Muscle of leg (tissue), 11 donors: ENCODE results near the gene SLC13A4. TPM values are rescaled to one million over a fixed set of nuclear protein-coding genes. Genes with fewer than 3 reads are reported as not detected.
"Not testable (repeated sequence)": the region's sequence is repeated elsewhere in the genome, so short reads cannot be mapped to it uniquely, and the experiment has no call there.

ENCODE experiments used
- DNase-seq: peaks from one replicate; pipeline ENCODE4 v3.0.0; 2013
- H3K27ac ChIP-seq: one replicate; pipeline ENCODE4 v1.5.1; 2013; ENCODE audit warnings: mild to moderate bottlenecking, low read length, control low read depth
- H3K27me3 ChIP-seq: one replicate; pipeline ENCODE4 v1.6.1; 2013; ENCODE audit warnings: low read length; ENCODE audit not compliant: control insufficient read depth, insufficient read depth
- H3K36me3 ChIP-seq: one replicate; pipeline ENCODE4 v1.6.1; 2013; ENCODE audit warnings: low read length; ENCODE audit not compliant: control insufficient read depth, insufficient read depth
- H3K4me1 ChIP-seq: one replicate; pipeline ENCODE4 v1.6.1; 2013; ENCODE audit warnings: low read length; ENCODE audit not compliant: control insufficient read depth, insufficient read depth
- H3K4me3 ChIP-seq: one replicate; pipeline ENCODE4 v1.5.1; 2013; ENCODE audit warnings: low read length, control low read depth
- H3K9me3 ChIP-seq: replicated peaks from 2 replicates; pipeline ENCODE4 v1.6.1; 2013; ENCODE audit warnings: low read depth, low read length; ENCODE audit not compliant: control insufficient read depth
- WGBS: methylation state at CpG from one replicate; pipeline ENCODE4 v1.1.5; 2013; ENCODE audit warnings: missing lambda C conversion rate; ENCODE audit not compliant: insufficient coverage; 5-methylcytosine and 5-hydroxymethylcytosine counted together
- polyA plus RNA-seq, 8 donors: library from polyadenylated mRNA; unstranded; fragments of 120-200 nt; gene quantifications; one replicate each; pipeline versions ENCODE4 v1.2.1 to v1.2.3, GENCODE V29; 2013; ENCODE audit warnings: inconsistent platforms in 1 of 8, low replicate concordance in 1 of 8; ENCODE audit not compliant: insufficient read length in 8 of 8, insufficient read depth in 1 of 8
- total RNA-seq: library from RNA; stranded (reverse); fragments of 120-200 nt; gene quantifications from one replicate; pipeline ENCODE4 v1.2.4, GENCODE V29; 2013

The SLC13A4 gene
- total and polyA plus RNA-seq, 9 donors: 0.09 to 4.2 (median 1.9) TPM

DNA sequence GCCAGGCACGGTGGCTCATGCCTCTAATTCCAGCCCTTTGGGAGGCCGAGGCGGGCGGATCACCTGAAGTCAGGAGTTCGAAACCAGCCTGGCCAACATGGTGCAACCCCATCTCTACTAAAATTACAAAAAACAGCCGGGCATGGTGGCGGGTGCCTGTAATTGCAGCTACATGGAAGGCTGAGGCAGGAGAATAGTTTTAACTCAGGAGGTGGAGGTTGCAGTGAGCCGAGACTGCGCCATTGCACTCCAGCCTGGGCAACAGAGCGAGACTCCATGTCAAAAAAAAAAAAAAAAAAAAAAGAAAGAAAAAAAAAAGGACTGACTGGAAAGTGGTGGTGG is 9.3 kb upstream of the SLC13A4 start:
- H3K4me3 ChIP-seq, H3K27ac ChIP-seq, H3K27me3 ChIP-seq, H3K9me3 ChIP-seq, DNase-seq, H3K4me1 ChIP-seq, H3K36me3 ChIP-seq: not testable (repeated sequence)
- 80% methylated on average over 3 of the region's 10 CpGs for WGBS

DNA sequence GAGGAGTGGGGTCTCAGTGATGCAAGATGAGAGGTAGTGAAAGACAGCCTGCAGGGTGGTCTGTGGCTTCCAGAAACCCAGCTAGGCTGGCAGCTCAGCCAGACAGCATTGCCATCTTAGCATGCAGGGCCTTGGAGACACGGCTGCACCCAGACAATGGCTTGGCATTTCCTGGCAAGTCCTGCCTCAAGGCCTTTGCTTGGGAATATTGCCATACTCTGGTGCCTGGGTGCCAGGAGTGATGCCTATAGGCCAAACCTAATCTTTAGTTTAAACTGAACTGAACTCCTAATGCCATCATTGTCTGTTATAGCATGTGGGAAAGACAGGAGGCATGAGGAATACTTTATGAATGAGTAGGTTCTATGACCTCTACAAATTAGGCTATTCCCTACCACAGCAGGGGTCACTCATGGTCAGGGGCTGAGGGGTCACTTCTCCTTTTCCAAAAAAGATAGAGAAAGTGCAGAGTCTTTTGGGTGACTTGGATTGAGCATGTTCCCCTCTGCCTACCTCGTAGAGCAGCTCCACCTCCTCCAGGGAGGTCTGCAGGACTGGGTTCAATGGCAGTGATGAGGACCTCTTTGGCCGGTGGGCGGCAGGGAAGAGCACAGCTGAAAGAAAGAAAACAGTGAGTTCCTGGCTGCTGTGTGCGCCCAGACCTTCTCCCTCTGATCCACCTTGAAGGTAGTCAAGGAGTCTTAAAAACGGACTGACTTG is 8.8 kb upstream of the SLC13A4 start:
- no peak overlapping the region for H3K4me3 ChIP-seq
- WGBS: 81% methylated on average over 4 of the region's 6 CpGs

DNA sequence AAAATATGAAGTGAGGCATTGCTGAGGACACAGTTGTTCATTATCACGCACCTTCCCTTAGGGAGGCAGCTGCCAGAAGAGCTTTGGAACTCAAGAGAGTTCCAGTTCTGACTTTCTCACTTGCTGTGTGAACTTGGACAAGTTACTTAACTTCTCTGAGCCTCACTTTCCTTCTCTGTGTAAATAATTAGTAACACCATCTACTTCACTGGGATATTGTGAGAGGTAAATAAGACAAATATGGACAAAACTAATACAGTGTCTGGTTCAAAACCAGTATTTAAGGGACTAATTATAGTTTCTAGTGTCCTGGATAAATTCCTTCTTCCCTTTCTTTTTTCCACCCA is 6.3 kb upstream of the SLC13A4 start:
- Histone ChIP-seq H3K36me3 (no peaks in the 10 kb centered on the region), H3K4me3 (no peak overlapping the region), H3K9me3 (no peaks in the 10 kb centered on the region), H3K4me1 (no peaks in the 10 kb centered on the region), H3K27me3 (peaks cover 3% of the 10 kb centered on the region), H3K27ac (no peak overlapping the region)
- DNase-seq: no peak
- 78% methylated on average over 1 of the region's 1 CpG for WGBS

More for the DNA sequence above, 8.8 kb upstream of the SLC13A4 start:
- Histone ChIP-seq H3K27me3 (no peaks in the 10 kb centered on the region), H3K4me1 (no peaks in the 10 kb centered on the region), H3K9me3 (no peaks in the 10 kb centered on the region), H3K27ac (no peak overlapping the region), H3K36me3 (no peaks in the 10 kb centered on the region)
- no peak for DNase-seq

DNA sequence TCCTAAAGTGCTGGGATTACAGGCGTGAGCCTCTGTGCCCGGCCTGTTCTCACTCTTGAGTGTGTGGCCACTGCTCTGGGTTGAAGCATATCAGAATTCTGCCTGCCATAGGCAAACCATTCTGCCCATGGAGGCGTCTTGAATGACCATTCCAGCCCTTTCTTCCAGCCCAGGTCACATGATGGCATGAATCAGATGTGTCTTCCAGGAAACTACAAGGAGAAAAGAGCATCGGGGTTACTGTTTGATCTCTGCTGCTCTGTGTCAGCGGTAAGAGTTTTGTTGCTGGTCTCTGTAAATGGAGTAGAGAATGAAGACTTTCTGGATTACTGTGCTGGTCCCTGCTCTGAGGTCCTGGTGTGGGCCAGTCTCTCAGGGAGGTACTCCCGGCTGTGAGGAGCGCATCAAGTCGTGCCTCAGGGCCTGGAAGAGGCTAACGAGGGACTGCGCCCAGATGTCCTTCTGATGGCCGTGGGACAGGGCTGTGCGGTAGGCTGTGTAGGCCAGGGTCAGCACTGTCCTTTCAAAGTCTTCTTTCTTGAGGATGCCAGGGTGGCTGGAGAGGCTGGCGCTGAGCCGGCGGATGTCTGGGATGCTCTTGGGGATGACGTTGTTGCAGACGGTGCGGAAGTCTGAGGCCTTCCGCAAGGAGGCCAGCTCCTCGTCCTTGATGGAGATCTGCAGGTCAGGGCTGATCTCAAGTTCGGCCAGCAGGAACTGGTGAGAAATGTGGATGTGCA is 5.8 kb upstream of the SLC13A4 start:
- no peaks in the 10 kb centered on the region for H3K36me3 ChIP-seq
- H3K27ac ChIP-seq: no peak overlapping the region
- peaks cover 3% of the 10 kb centered on the region for H3K27me3 ChIP-seq
- H3K9me3 ChIP-seq: no peaks in the 10 kb centered on the region
- H3K4me3 ChIP-seq: no peak overlapping the region
- WGBS: 85% methylated on average over 20 of the region's 21 CpGs
- DNase-seq: no peak
- no peaks in the 10 kb centered on the region for H3K4me1 ChIP-seq

DNA sequence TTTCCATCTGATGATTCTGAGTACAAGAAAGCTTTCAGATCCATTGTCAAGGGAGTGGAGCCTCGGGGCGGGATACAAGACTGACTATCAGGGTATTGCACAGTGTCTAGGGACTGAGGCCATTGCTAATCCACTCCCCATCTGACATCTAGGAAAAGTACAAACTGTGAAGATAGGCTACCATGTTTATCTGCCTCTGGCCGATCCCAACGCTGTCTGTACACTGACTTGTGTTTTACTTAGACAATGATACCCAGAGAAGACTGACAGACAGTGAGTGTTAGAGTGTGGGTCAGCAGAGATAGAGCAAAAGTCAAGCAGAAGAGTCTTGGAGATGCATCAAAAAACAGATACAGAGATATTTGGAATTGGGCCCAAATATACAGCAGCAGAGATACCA is 3.1 kb upstream of the SLC13A4 start:
- Histone ChIP-seq H3K9me3 (no peaks in the 10 kb centered on the region), H3K27me3 (peaks cover 7% of the 10 kb centered on the region), H3K36me3 (no peaks in the 10 kb centered on the region), H3K4me1 (no peaks in the 10 kb centered on the region), H3K4me3 (no peak overlapping the region), H3K27ac (no peak overlapping the region)
- no peak for DNase-seq
- 100% methylated on average over 2 of the region's 4 CpGs for WGBS

DNA sequence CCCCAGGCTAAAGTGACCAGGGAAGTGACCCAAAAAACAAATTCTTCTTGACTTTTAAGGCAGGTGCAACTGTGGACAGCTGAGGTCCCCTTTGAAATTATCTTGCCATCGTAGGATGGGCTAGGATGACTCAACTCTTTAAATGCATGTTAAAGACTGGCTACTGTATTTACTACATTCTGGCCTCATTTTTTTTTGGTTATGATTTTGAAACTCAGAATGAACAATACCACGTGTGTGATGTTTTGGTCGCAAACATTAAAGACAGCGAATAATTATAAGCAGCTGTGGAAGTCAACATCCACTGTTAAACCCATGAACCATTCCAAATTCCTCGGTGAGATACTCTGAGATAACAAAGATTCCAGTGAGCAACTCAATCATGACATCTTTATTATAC is 1.2 kb upstream of the SLC13A4 start:
- DNase-seq: no peak
- Histone ChIP-seq H3K36me3 (no peaks in the 10 kb centered on the region), H3K27ac (no peak overlapping the region), H3K4me3 (no peak overlapping the region), H3K9me3 (no peaks in the 10 kb centered on the region), H3K4me1 (no peaks in the 10 kb centered on the region), H3K27me3 (peaks cover 14% of the 10 kb centered on the region)
- WGBS: no CpG with 5 or more reads among the region's 5 CpGs

DNA sequence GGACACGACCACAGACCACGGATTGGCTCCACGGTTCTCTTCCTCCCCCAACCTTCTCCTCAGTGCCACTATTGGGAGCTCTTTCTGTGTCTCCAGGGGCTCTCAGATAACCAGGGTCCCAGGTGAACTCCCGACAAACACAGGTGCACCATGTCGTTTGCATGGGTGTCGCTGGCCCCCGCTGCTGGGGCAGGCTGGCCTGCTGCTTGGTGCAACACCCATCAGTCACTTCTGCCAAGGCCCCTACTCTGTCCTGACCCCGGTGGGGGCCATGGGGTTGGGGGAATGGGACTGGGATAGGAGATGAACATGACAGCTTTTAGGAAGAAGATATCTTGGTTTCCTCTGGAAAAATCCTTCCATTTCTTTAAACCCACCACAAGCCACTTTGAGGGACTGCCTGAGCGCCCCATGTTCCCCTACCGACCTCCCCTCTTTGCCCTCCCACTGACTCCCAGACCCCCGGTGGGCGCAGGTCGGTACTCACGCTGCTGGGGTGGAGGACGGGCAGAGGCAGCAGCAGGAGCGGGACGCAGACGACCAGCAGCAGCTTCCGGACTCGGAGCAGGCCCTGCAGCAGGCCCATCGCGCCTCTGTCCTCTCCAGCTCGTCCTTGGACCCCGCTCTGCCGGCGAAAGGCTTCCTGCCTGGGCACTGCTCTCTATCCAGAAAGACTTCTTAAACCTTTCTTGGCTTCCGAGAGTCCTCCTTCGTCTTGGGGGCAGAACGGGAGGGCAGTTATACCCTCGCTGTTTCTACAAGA is 894 bp downstream of the SLC13A4 start:
- 89% methylated on average over 24 of the region's 30 CpGs for WGBS
- Histone ChIP-seq H3K9me3 (no peaks in the 10 kb centered on the region), H3K36me3 (no peaks in the 10 kb centered on the region), H3K27me3 (peaks cover 22% of the 10 kb centered on the region), H3K4me1 (no peaks in the 10 kb centered on the region), H3K27ac (no peak overlapping the region), H3K4me3 (no peak overlapping the region)
- DNase-seq: no peak

DNA sequence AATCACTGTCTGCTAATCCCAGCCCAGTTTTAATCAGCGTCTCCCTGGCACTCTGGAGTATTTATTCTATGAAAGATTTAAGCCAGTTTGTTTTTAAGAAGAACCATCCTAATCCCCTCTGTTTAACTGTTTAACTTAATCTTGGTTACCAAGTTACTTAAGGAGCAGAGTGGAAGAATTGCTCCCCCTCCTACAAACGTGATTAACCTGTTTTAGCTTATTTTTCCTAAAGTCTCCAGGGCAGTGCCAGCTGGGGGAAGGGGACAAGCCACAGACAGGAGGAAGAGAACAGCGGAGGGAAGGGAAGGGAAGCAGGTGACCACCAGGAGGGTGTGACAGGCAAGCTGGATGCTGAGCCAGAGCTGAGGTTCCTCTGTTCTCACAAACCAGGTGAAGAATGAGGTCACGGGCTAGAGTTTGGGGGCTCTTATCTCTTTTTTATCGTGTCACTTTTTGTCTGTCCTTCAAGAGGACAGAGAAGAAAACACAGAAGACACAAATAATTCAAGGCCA is 1.7 kb downstream of the SLC13A4 start:
- no peaks in the 10 kb centered on the region for H3K4me1 ChIP-seq
- no peaks in the 10 kb centered on the region for H3K36me3 ChIP-seq
- H3K27ac ChIP-seq: no peak overlapping the region
- no peak overlapping the region for H3K4me3 ChIP-seq
- no peaks in the 10 kb centered on the region for H3K9me3 ChIP-seq
- 86% methylated on average over 2 of the region's 5 CpGs for WGBS
- H3K27me3 ChIP-seq: peaks cover 25% of the 10 kb centered on the region
- no peak for DNase-seq

DNA sequence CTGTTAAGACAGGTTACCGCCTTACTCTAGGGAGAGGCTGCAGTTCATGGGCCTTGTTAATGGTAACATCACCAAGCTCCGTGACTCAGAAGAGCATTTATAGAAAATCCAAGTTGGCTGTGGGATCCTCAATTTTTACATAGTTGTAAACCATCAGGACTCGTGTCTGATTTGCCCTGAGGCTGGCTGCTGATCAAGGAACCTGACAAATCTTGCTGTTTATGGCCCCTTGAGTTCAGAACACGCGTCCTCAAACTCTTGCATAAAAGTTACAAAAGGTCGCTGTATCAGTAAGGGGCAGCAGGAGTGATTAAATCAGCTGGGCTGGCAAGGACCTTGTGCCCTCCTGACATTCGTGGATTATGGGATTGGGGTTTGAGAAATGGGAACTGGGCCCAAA is 4.6 kb downstream of the SLC13A4 start:
- Histone ChIP-seq H3K4me1 (no peaks in the 10 kb centered on the region), H3K36me3 (no peaks in the 10 kb centered on the region), H3K27ac (no peak overlapping the region), H3K4me3 (no peak overlapping the region), H3K9me3 (no peaks in the 10 kb centered on the region), H3K27me3 (peaks cover 32% of the 10 kb centered on the region)
- no peak for DNase-seq
- 84% methylated on average over 7 of the region's 7 CpGs for WGBS

DNA sequence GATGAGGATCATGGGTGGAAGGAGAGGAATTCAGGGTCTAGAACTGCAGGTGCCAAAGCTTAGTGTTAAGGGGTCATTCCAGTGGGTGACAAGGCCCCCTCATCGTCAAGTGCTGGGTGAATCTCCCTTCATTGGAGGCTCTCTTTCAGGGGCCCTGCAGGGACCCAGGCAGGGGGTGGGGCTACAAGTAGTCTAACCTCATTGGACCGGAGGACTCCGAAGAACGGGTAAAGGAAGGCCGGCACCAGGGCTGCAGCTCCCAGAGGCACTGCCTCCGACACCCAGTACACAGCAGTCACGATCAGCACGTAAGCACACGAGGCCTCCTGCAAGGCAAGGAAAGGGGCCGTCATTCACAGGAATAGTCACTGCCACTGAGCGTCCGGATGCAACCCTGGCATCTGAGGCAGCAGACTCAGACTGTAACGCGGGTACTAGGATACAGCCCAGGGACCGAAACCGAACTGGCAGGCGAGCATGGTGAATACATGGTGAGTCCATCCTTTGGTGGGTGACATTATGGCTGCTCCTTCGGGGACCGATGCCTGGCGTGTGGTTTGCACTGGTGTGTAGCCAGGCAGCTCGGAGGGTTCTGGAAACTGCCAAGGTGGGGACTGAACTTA is 6.7 kb downstream of the SLC13A4 start:
- peaks cover 31% of the 10 kb centered on the region for H3K27me3 ChIP-seq
- DNase-seq: no peak
- H3K4me1 ChIP-seq: peaks cover 4% of the 10 kb centered on the region
- H3K4me3 ChIP-seq: no peak overlapping the region
- no peak overlapping the region for H3K27ac ChIP-seq
- no peaks in the 10 kb centered on the region for H3K36me3 ChIP-seq
- no peaks in the 10 kb centered on the region for H3K9me3 ChIP-seq
- 88% methylated on average over 19 of the region's 21 CpGs for WGBS
